Spinal cord (tissue), 10 donors: Measurements from ENCODE around the gene ATP2B2. TPM values are rescaled to one million over a fixed set of nuclear protein-coding genes. Genes with fewer than 3 reads are reported as not detected.

Source experiments
- DNase-seq, 6 donors: peaks; one replicate each; pipeline versions ENCODE4 v3.0.0 to v3.0.0-alpha.2; 2013 to 2015; ENCODE audit warnings: low spot score in 6 of 6, low read depth in 4 of 6
- H3K27ac ChIP-seq: one replicate; pipeline ENCODE4 v1.5.1; 2013; ENCODE audit warnings: low read depth, low read length, control low read depth
- H3K27me3 ChIP-seq: one replicate; pipeline ENCODE4 v1.6.1; 2013; ENCODE audit warnings: low read length; ENCODE audit not compliant: control insufficient read depth, insufficient read depth
- H3K36me3 ChIP-seq: one replicate; pipeline ENCODE4 v1.6.1; 2013; ENCODE audit warnings: low read length; ENCODE audit not compliant: control insufficient read depth, insufficient read depth
- H3K4me1 ChIP-seq: one replicate; pipeline ENCODE4 v1.6.1; 2013; ENCODE audit warnings: low read length; ENCODE audit not compliant: control insufficient read depth, insufficient read depth
- H3K4me3 ChIP-seq: one replicate; pipeline ENCODE4 v1.5.1; 2013; ENCODE audit warnings: low read depth, low read length, control low read depth
- H3K9me3 ChIP-seq: one replicate; pipeline ENCODE4 v1.6.1; 2013; ENCODE audit warnings: low read length; ENCODE audit not compliant: control insufficient read depth, insufficient read depth
- WGBS: methylation state at CpG from one replicate; pipeline ENCODE4 v1.1.5; 2013; ENCODE audit warnings: missing lambda C conversion rate; ENCODE audit not compliant: insufficient coverage; 5-methylcytosine and 5-hydroxymethylcytosine counted together
- polyA plus RNA-seq, 2 donors: library from polyadenylated mRNA; unstranded; fragments of 120-200 nt; gene quantifications; one replicate each; pipeline ENCODE4 v1.2.1, GENCODE V29; 2013; ENCODE audit not compliant: insufficient read length in 2 of 2
- total RNA-seq, 2 donors: library from RNA; depleted of rRNA in 1 of 2; stranded (reverse); fragments of 120-200 nt in 1 of 2; fragments of >200 nt in 1 of 2; gene quantifications; one replicate each; pipeline versions ENCODE4 v1.2.3 to v1.2.4, GENCODE V29; 2013 to 2014
- donor health status: healthy.

Gene ATP2B2
- total and polyA plus RNA-seq, 4 donors = 25.2 to 94.5 (median 80.4) TPM

- WGBS = 34% methylated on average over 4 of the region's 13 CpGs
- peak in 2 of 6 donors; percentile 63 to 78 for DNase-seq
- Histone ChIP-seq H3K27me3 (no peaks in the 10 kb centered on the region), H3K36me3 (peaks cover 10% of the 10 kb centered on the region), H3K4me3 (no peak overlapping the region), H3K9me3 (no peaks in the 10 kb centered on the region), H3K4me1 (peaks cover 31% of the 10 kb centered on the region), H3K27ac (no peak overlapping the region)
Observed at GRCh38 chr3:10468613-10469354, 36.6 kb downstream of the ATP2B2 start.

- Histone ChIP-seq H3K27ac (no peak overlapping the region), H3K4me1 (peaks cover 32% of the 10 kb centered on the region), H3K27me3 (no peaks in the 10 kb centered on the region), H3K9me3 (no peaks in the 10 kb centered on the region), H3K36me3 (peaks cover 10% of the 10 kb centered on the region), H3K4me3 (no peak overlapping the region)
- DNase-seq = peak in 2 of 6 donors; percentile 56 to 81
- 55% methylated on average over 9 of the region's 11 CpGs for WGBS
Observed at GRCh38 chr3:10467904-10468612, 37.3 kb downstream of the ATP2B2 start.

DNA sequence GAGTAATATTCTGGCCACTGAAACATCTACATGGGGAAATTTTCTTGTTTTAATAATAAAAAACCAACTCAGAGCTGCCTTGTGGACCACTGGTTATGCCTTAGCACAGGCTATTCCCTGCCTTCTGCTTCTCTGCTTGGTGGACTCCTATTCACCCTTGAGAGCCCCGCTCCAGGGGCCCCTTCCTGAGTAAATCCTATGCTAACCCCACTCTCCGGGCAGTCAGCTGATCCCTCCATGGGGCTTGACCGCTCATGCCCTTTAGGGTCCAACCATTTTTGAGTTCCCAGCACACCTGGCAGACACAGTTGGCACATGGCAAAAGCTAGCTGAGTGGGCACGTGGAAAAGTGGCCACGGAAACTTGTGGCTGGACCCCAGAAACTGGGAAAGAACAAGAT lies 38.2 kb downstream of the ATP2B2 start:
- WGBS = 84% methylated on average over 5 of the region's 5 CpGs
- Histone ChIP-seq H3K4me1 (peaks cover 32% of the 10 kb centered on the region), H3K4me3 (no peak overlapping the region), H3K36me3 (peaks cover 10% of the 10 kb centered on the region), H3K27me3 (no peaks in the 10 kb centered on the region), H3K27ac (no peak overlapping the region), H3K9me3 (no peaks in the 10 kb centered on the region)
- DNase-seq = no peak

DNA sequence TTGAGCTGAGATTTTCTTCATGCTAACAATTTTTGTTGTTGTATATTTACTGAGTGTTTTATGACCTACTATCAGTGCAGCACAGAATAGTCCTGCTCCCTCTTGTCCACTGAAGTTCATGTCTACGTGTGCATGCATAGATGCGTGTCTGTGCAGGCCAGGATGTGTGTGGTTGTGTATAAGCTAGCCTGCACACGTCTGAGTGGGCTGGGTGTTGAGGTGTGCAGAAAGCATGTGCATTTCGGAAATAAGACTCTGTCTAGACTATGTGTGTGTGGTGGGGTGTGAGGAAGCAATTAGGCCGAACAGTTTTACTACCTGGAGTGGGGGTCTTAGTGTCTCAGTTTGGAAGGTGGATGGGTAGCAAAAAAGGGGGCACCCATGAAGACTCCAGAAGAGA lies 39.2 kb downstream of the ATP2B2 start:
- Histone ChIP-seq H3K4me1 (peaks cover 36% of the 10 kb centered on the region), H3K36me3 (peaks cover 10% of the 10 kb centered on the region), H3K9me3 (no peaks in the 10 kb centered on the region), H3K27me3 (no peaks in the 10 kb centered on the region), H3K4me3 (no peak overlapping the region), H3K27ac (no peak overlapping the region)
- DNase-seq = no peak
- 89% methylated on average over 5 of the region's 5 CpGs for WGBS

- Histone ChIP-seq H3K4me1 (peaks cover 28% of the 10 kb centered on the region), H3K27me3 (no peaks in the 10 kb centered on the region), H3K9me3 (no peaks in the 10 kb centered on the region), H3K4me3 (no peak overlapping the region), H3K27ac (no peak overlapping the region), H3K36me3 (peaks cover 4% of the 10 kb centered on the region)
- peak in 1 of 6 donors; percentile 40 for DNase-seq
- WGBS = 47% methylated on average over 1 of the region's 1 CpG
Observed at GRCh38 chr3:10465161-10465560, 40.2 kb downstream of the ATP2B2 start.

- H3K4me1 ChIP-seq = peaks cover 28% of the 10 kb centered on the region
- peak in 2 of 6 donors; percentile 69 to 91 for DNase-seq
- H3K27ac ChIP-seq = no peak overlapping the region
- WGBS = 63% methylated on average over 20 of the region's 21 CpGs
- no peaks in the 10 kb centered on the region for H3K27me3 ChIP-seq
- no peaks in the 10 kb centered on the region for H3K9me3 ChIP-seq
- peaks cover 4% of the 10 kb centered on the region for H3K36me3 ChIP-seq
- H3K4me3 ChIP-seq = no peak overlapping the region
Observed at GRCh38 chr3:10463533-10464434, 41.6 kb downstream of the ATP2B2 start.

DNA sequence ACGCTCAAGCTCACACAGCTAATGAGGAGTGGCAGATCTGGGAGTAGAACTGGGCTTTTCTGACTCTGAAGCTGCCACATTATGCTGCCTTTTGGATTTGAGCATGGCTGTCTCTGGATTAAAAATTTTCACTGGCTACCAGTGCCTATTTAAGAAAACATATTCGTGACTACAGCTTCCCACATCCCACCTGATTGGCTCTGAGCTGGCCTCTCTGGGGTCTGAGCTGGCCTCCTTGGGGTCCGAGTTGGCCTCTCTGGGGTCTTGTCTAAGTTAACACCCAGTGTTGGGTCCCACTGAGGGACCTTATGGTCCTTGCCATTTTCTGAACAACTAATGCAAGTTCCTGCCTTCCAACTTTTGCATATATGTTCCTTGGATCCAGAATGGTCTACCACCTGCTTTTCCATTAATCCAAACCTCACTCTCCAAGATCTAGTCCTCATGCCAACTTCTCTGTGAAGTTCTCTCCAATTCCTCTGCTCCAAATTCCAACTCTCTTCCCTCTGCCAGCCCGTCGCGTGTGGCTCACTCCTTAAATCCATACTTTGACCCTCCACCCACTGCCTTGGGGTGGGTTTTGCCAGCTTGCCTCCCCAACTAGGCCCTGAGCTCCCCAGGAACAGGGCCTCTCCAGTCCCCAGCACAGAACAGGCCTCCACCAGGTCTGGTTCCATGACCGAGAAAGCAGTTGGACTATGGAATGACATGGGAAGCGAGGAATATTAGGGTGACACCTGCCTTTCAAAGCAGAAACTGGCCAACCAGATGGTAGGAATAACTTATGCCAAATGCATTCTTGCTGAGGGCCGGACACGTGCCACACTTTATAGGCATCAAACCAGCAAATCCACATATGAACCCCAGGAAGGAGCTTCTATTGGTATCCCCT lies 42.5 kb downstream of the ATP2B2 start:
- Histone ChIP-seq H3K4me1 (peaks cover 20% of the 10 kb centered on the region), H3K27me3 (no peaks in the 10 kb centered on the region), H3K9me3 (no peaks in the 10 kb centered on the region), H3K4me3 (no peak overlapping the region), H3K27ac (no peak overlapping the region), H3K36me3 (no peaks in the 10 kb centered on the region)
- 84% methylated on average over 8 of the region's 10 CpGs for WGBS
- peak in 1 of 6 donors; percentile 69 for DNase-seq

- 69% methylated on average over 3 of the region's 4 CpGs for WGBS
Observed at GRCh38 chr3:10460951-10461545, 44.3 kb downstream of the ATP2B2 start.

More at GRCh38 chr3:10460951-10461545, 44.3 kb downstream of the ATP2B2 start:
- Histone ChIP-seq H3K36me3 (peaks cover 5% of the 10 kb centered on the region), H3K4me1 (peaks cover 19% of the 10 kb centered on the region), H3K27ac (no peak overlapping the region), H3K4me3 (no peak overlapping the region), H3K27me3 (no peaks in the 10 kb centered on the region), H3K9me3 (no peaks in the 10 kb centered on the region)
- no peak for DNase-seq
